ENCODE measurements around the gene SYT4. TPM values are rescaled to one million over a fixed set of nuclear protein-coding genes. Genes with fewer than 3 reads are reported as not detected.

SYT4 gene
- total and polyA plus RNA-seq, 4 donors, result 0.19 TPM; not detected in 3

- 11% methylated on average over 6 of the region's 6 CpGs for WGBS
- Histone ChIP-seq H3K27ac (ENCODE audit: low read depth in 1 of 2, low read length in 2 of 2) (no peak overlapping the region), H3K27me3 (ENCODE audit: control insufficient read depth in 4 of 4, insufficient read depth in 4 of 4, low read length in 3 of 4) (peaks cover 0 to 8% (median 4%) of the 10 kb centered on the region in 4 donors), H3K4me1 (ENCODE audit: control insufficient read depth in 4 of 4, insufficient read depth in 4 of 4, low read length in 3 of 4) (peaks cover 0 to 4% (median 2%) of the 10 kb centered on the region in 4 donors), H3K9ac (ENCODE audit: low read depth in 1 of 2, low read length in 2 of 2) (no peak overlapping the region), H3K4me3 (ENCODE audit: low read depth in 1 of 3, low read length in 3 of 3) (no peak overlapping the region), H3K36me3 (ENCODE audit: control insufficient read depth in 4 of 4, insufficient read depth in 3 of 4, low read depth in 1 of 4, low read length in 3 of 4) (no peaks in the 10 kb centered on the region), H3K9me3 (ENCODE audit: control insufficient read depth in 4 of 4, low read length in 3 of 4) (no peaks in the 10 kb centered on the region)
- no peak for TF ChIP-seq TAF1 (conservative IDR thresholded peaks at IDR 0.05)
- no peak for TF ChIP-seq ATF3 (IDR thresholded peaks at IDR 0.05)
- no peak for DNase-seq (ENCODE audit: low spot score)
These were observed 1.9 kb upstream of the SYT4 start for GRCh38 chr18:43279015-43279744.

DNA sequence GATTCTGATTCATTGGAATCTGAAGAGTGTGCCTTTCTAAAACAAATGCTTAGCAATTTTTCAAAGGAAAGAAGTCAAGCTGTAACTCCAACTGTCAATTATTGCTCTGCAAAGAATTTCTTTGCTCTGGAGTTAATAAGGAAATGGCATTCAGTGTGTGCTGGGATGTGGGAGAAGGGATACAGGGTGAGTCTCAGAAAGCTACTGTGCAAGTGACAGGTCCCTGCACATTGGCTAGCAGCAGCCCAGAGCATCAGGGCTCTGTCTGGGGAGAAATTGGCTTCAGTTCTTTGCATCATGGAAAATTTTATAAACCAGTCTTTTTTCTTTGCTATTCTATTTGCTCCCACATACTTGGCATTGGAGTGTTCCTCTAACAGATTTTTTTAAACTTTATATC, 1.1 kb upstream of the SYT4 start:
- TF ChIP-seq ATF3 (IDR thresholded peaks at IDR 0.05), result no peak
- no peak for TF ChIP-seq EGR1 (IDR thresholded peaks at IDR 0.05; ENCODE audit: low read depth in 2 of 2)
- TF ChIP-seq HNF4G (IDR thresholded peaks at IDR 0.05), result no peak
- TF ChIP-seq TAF1 (conservative IDR thresholded peaks at IDR 0.05), result no peak
- no peak for TF ChIP-seq REST (IDR thresholded peaks at IDR 0.05)
- no peak for TF ChIP-seq NR2F2 (IDR thresholded peaks at IDR 0.05)
- no peak for TF ChIP-seq GABPA (IDR thresholded peaks at IDR 0.05 in 1 of 2, conservative IDR thresholded peaks at IDR 0.05 in 1 of 2)
- no peak for TF ChIP-seq RAD21 (IDR thresholded peaks at IDR 0.05)
- no peak for TF ChIP-seq FOXA2 (IDR thresholded peaks at IDR 0.05)
- no peak for TF ChIP-seq CTCF (IDR thresholded peaks at IDR 0.05; ENCODE audit: low read depth, low read length, missing input control)
- no peak for TF ChIP-seq SP1 (IDR thresholded peaks at IDR 0.05)
- TF ChIP-seq JUND (IDR thresholded peaks at IDR 0.05), result no peak
- TF ChIP-seq HNF4A (conservative IDR thresholded peaks at IDR 0.05), result no peak
- no peak for TF ChIP-seq MAX (IDR thresholded peaks at IDR 0.05)
- TF ChIP-seq FOXA1 (IDR thresholded peaks at IDR 0.05), result no peak
- TF ChIP-seq RXRA (IDR thresholded peaks at IDR 0.05), result no peak
- no peak for TF ChIP-seq YY1 (IDR thresholded peaks at IDR 0.05)
- no peak for TF ChIP-seq ZBTB33 (IDR thresholded peaks at IDR 0.05)
- Histone ChIP-seq H3K9me3 (ENCODE audit: control insufficient read depth in 4 of 4, low read length in 3 of 4) (no peaks in the 10 kb centered on the region), H3K4me3 (ENCODE audit: low read depth in 1 of 3, low read length in 3 of 3) (no peak overlapping the region), H3K27me3 (ENCODE audit: control insufficient read depth in 4 of 4, insufficient read depth in 4 of 4, low read length in 3 of 4) (peaks cover 0 to 8% (median 4%) of the 10 kb centered on the region in 4 donors), H3K9ac (ENCODE audit: low read depth in 1 of 2, low read length in 2 of 2) (no peak overlapping the region), H3K4me1 (ENCODE audit: control insufficient read depth in 4 of 4, insufficient read depth in 4 of 4, low read length in 3 of 4) (peaks cover 0 to 4% (median 2%) of the 10 kb centered on the region in 4 donors), H3K27ac (ENCODE audit: low read depth in 1 of 2, low read length in 2 of 2) (no peak overlapping the region), H3K36me3 (ENCODE audit: control insufficient read depth in 4 of 4, insufficient read depth in 3 of 4, low read depth in 1 of 4, low read length in 3 of 4) (no peaks in the 10 kb centered on the region)
- no peak for DNase-seq (ENCODE audit: low spot score)

All from liver (tissue), 9 donors.